ENCODE data around the gene ARHGAP19. TPM values are rescaled to one million over a fixed set of nuclear protein-coding genes. Genes with fewer than 3 reads are reported as not detected.

Gene ARHGAP19
- total RNA-seq, 4 donors from 2014 or later, result 4.5 to 8.4 (median 7.4) TPM

GRCh38 chr10:97224483-97225435 lies 67.7 kb downstream of the ARHGAP19 start:
- intact Hi-C loops (cut with DNase I; ENCODE audit: low total_unique reads) (no loop called here), in situ Hi-C loops (cut with MboI; ENCODE audit: low pct_ligation_motif_present in 1 of 4, low pct_unique_long_range_greater_than_20kb in 1 of 4, low sequenced_read_pairs in 3 of 4) (loop anchor here in 1 of 4 donors (25.0 kb wide), 1 partner anchor 137 kb away; no protein-coding TSS in a partner anchor)
- Histone ChIP-seq H3K4me1 (no peaks in the 10 kb centered on the region), H3K27ac (no peak overlapping the region), H3K4me3 (no peak overlapping the region), H3K27me3 (no peaks in the 10 kb centered on the region), H3K9me3 (no peaks in the 10 kb centered on the region), H3K36me3 (peaks cover 0 to 5% (median 2%) of the 10 kb centered on the region in 4 donors)
- TF ChIP-seq CTCF (IDR thresholded peaks at IDR 0.05) (no peak), EP300 (IDR thresholded peaks at IDR 0.05; ENCODE audit: low read depth) (no peak), POLR2AphosphoS5 (IDR thresholded peaks at IDR 0.05) (no peak), POLR2A (IDR thresholded peaks at IDR 0.05) (no peak)
- WGBS, 2 donors (ENCODE audit: low coverage in 1 of 2), result 60 to 75% methylated on average over 1 to 4 of the region's 4 CpGs
- DNase-seq, result no peak

GRCh38 chr10:97222326-97222961 lies 70.0 kb downstream of the ARHGAP19 start:
- intact Hi-C loops (cut with DNase I; ENCODE audit: low total_unique reads), result no loop called here

GRCh38 chr10:97220355-97220754 lies 72.1 kb downstream of the ARHGAP19 start:
- TF ChIP-seq POLR2A (IDR thresholded peaks at IDR 0.05) (no peak), POLR2AphosphoS5 (IDR thresholded peaks at IDR 0.05) (no peak), CTCF (IDR thresholded peaks at IDR 0.05) (no peak), EP300 (IDR thresholded peaks at IDR 0.05; ENCODE audit: low read depth) (no peak)
- no peak overlapping the region for H3K27ac ChIP-seq
- H3K9me3 ChIP-seq, result no peaks in the 10 kb centered on the region
- no peak overlapping the region for H3K4me3 ChIP-seq
- 88% methylated on average over 2 to 3 of the region's 3 CpGs for WGBS, 2 donors (ENCODE audit: low coverage in 1 of 2)
- no peaks in the 10 kb centered on the region for H3K36me3 ChIP-seq
- intact Hi-C loops (cut with DNase I; ENCODE audit: low total_unique reads) (no loop called here), in situ Hi-C loops (cut with MboI; ENCODE audit: low pct_ligation_motif_present in 1 of 4, low pct_unique_long_range_greater_than_20kb in 1 of 4, low sequenced_read_pairs in 3 of 4) (loop anchor here in 1 of 4 donors (25.0 kb wide), 1 partner anchor 133 kb away; no protein-coding TSS in a partner anchor)
- no peak for DNase-seq
- no peaks in the 10 kb centered on the region for H3K4me1 ChIP-seq
- no peaks in the 10 kb centered on the region for H3K27me3 ChIP-seq

More at GRCh38 chr10:97222326-97222961, 70.0 kb downstream of the ARHGAP19 start:
- H3K27ac ChIP-seq, result no peak overlapping the region
- TF ChIP-seq POLR2A (IDR thresholded peaks at IDR 0.05) (no peak), POLR2AphosphoS5 (IDR thresholded peaks at IDR 0.05) (no peak), EP300 (IDR thresholded peaks at IDR 0.05; ENCODE audit: low read depth) (no peak), CTCF (IDR thresholded peaks at IDR 0.05) (no peak)
- in situ Hi-C loops (cut with MboI; ENCODE audit: low pct_ligation_motif_present in 1 of 4, low pct_unique_long_range_greater_than_20kb in 1 of 4, low sequenced_read_pairs in 3 of 4), result loop anchor here in 1 of 4 donors (25.0 kb wide), 1 partner anchor 135 kb away; no protein-coding TSS in a partner anchor
- H3K9me3 ChIP-seq, result no peaks in the 10 kb centered on the region
- H3K4me1 ChIP-seq, result no peaks in the 10 kb centered on the region
- H3K4me3 ChIP-seq, result no peak overlapping the region
- H3K27me3 ChIP-seq, result no peaks in the 10 kb centered on the region
- DNase-seq, result no peak
- 96 to 100% methylated on average over 3 to 6 of the region's 6 CpGs for WGBS, 2 donors (ENCODE audit: low coverage in 1 of 2)
- peaks cover 0 to 3% (median 0%) of the 10 kb centered on the region in 4 donors for H3K36me3 ChIP-seq

- no peak for DNase-seq
- TF ChIP-seq POLR2AphosphoS5 (IDR thresholded peaks at IDR 0.05) (no peak), POLR2A (IDR thresholded peaks at IDR 0.05) (no peak), CTCF (IDR thresholded peaks at IDR 0.05) (no peak), EP300 (IDR thresholded peaks at IDR 0.05; ENCODE audit: low read depth) (no peak)
- H3K9me3 ChIP-seq, result no peaks in the 10 kb centered on the region
- no peaks in the 10 kb centered on the region for H3K4me1 ChIP-seq
- WGBS, 2 donors (ENCODE audit: low coverage in 1 of 2), result 80 to 84% methylated on average over 3 of the region's 3 CpGs
- intact Hi-C loops (cut with DNase I; ENCODE audit: low total_unique reads), result no loop called here
- no peak overlapping the region for H3K27ac ChIP-seq
- no peaks in the 10 kb centered on the region for H3K36me3 ChIP-seq
- H3K27me3 ChIP-seq, result no peaks in the 10 kb centered on the region
- in situ Hi-C loops (cut with MboI; ENCODE audit: low pct_ligation_motif_present in 1 of 4, low pct_unique_long_range_greater_than_20kb in 1 of 4, low sequenced_read_pairs in 3 of 4), result loop anchor here in 1 of 4 donors (25.0 kb wide), 1 partner anchor 130 kb away; no protein-coding TSS in a partner anchor
- no peak overlapping the region for H3K4me3 ChIP-seq
Observed at GRCh38 chr10:97217299-97217698, 75.1 kb downstream of the ARHGAP19 start.

Data from transverse colon (tissue), 4 donors.